HL-60 (cell line): ENCODE measurements around the gene ZNF319.

Experiments used
- GABPA ChIP-seq: IDR thresholded peaks from 2 replicates; pipeline ENCODE4 v1.6.1; 2012; ENCODE audit warnings: low read depth
- POLR2AphosphoS5 ChIP-seq: IDR thresholded peaks from 2 replicates; pipeline ENCODE4 v1.6.1; 2012; ENCODE audit warnings: low read depth
- SPI1 ChIP-seq: IDR thresholded peaks from 2 replicates; pipeline ENCODE4 v1.6.1; 2012; ENCODE audit warnings: low read depth, mild to moderate bottlenecking, borderline replicate concordance
- TF ChIP-seq, protein P1 (sequence below): IDR thresholded peaks from one replicate; pipeline ENCODE4 v1.5.1; 2011; ENCODE audit warnings: low read length, control low read depth, inconsistent platforms; ENCODE audit not compliant: insufficient read depth
- TF ChIP-seq, protein P2 (sequence below): IDR thresholded peaks from 2 replicates; pipeline ENCODE4 v1.6.1; 2012; ENCODE audit warnings: low read depth; ENCODE audit not compliant: insufficient replicate concordance

DNA sequence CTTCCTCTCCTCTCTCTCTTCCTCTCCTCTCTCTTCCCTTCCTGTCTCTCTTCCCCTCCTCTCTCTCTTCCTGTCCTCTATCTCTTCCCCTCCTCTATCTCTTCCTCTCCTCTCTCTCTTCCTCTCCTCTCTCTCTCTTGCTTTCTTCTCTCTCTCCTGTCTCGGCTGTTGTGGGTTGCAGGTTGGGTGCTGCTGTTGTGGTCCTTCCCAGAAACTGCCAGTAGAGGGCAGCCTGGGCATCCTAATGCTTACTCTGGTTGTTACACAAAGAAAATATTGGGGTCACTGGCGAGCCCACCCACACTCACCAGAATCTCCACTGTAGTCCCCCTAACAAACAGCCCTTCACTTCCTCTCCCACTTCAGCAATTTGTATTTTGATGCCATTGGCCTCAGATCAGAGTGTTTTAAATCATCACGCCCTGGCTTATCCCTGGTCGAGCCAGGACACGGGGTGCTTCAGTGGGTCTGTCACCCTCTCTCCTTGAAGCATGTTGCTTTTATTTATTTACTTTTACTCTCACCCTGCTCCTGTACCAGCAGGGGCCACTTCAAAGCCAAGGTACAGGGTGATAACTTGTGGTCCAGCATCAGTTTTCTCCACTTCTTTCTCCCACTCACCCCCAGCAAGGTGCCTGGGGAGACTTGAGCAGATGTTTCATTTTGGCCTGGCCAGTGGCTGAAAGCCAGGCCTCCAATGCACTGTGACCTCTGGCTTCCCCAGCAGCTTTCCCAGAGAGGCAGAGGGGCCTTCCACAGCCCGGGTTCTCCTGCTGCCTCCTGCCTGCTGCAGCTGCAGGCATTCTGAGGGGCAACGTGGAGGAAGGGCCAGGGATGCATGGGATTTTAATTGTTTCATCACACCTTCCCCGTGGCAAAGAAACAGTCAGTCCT is 20.4 kb upstream of the ZNF319 start:
- TF ChIP-seq, protein P1, sequence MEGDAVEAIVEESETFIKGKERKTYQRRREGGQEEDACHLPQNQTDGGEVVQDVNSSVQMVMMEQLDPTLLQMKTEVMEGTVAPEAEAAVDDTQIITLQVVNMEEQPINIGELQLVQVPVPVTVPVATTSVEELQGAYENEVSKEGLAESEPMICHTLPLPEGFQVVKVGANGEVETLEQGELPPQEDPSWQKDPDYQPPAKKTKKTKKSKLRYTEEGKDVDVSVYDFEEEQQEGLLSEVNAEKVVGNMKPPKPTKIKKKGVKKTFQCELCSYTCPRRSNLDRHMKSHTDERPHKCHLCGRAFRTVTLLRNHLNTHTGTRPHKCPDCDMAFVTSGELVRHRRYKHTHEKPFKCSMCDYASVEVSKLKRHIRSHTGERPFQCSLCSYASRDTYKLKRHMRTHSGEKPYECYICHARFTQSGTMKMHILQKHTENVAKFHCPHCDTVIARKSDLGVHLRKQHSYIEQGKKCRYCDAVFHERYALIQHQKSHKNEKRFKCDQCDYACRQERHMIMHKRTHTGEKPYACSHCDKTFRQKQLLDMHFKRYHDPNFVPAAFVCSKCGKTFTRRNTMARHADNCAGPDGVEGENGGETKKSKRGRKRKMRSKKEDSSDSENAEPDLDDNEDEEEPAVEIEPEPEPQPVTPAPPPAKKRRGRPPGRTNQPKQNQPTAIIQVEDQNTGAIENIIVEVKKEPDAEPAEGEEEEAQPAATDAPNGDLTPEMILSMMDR: peak; percentile 35
- TF ChIP-seq, protein P2, sequence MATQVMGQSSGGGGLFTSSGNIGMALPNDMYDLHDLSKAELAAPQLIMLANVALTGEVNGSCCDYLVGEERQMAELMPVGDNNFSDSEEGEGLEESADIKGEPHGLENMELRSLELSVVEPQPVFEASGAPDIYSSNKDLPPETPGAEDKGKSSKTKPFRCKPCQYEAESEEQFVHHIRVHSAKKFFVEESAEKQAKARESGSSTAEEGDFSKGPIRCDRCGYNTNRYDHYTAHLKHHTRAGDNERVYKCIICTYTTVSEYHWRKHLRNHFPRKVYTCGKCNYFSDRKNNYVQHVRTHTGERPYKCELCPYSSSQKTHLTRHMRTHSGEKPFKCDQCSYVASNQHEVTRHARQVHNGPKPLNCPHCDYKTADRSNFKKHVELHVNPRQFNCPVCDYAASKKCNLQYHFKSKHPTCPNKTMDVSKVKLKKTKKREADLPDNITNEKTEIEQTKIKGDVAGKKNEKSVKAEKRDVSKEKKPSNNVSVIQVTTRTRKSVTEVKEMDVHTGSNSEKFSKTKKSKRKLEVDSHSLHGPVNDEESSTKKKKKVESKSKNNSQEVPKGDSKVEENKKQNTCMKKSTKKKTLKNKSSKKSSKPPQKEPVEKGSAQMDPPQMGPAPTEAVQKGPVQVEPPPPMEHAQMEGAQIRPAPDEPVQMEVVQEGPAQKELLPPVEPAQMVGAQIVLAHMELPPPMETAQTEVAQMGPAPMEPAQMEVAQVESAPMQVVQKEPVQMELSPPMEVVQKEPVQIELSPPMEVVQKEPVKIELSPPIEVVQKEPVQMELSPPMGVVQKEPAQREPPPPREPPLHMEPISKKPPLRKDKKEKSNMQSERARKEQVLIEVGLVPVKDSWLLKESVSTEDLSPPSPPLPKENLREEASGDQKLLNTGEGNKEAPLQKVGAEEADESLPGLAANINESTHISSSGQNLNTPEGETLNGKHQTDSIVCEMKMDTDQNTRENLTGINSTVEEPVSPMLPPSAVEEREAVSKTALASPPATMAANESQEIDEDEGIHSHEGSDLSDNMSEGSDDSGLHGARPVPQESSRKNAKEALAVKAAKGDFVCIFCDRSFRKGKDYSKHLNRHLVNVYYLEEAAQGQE: no peak
- TF ChIP-seq POLR2AphosphoS5 (no peak), GABPA (no peak), SPI1 (no peak)
